Neuronal stem cell (in vitro differentiated cells): ENCODE results near the gene DNAJB1.

Experiments
- DNase-seq: peaks from one replicate; pipeline ENCODE4 v3.0.0-alpha.2; 2013; ENCODE audit warnings: low spot score
- H2AFZ ChIP-seq: one replicate; pipeline ENCODE4 v1.6.1; 2013; ENCODE audit warnings: mild to moderate bottlenecking, low read length, inconsistent platforms
- H2AK5ac ChIP-seq: 2 replicates; pipeline ENCODE4 v1.6.1; 2013; ENCODE audit warnings: low read depth, mild to moderate bottlenecking, inconsistent platforms, low read length, moderate library complexity, mixed read lengths
- H2BK120ac ChIP-seq: 2 replicates; pipeline ENCODE4 v1.6.1; 2013; ENCODE audit warnings: low read depth, mild to moderate bottlenecking, inconsistent platforms, low read length, moderate library complexity, mixed read lengths
- H2BK12ac ChIP-seq: one replicate; pipeline ENCODE4 v1.6.1; 2013; ENCODE audit warnings: low read length, inconsistent platforms
- H2BK15ac ChIP-seq: 2 replicates; pipeline ENCODE4 v1.6.1; 2013; ENCODE audit warnings: mild to moderate bottlenecking, low read length, inconsistent platforms, mixed read lengths
- H2BK5ac ChIP-seq: one replicate; pipeline ENCODE4 v1.6.1; 2013; ENCODE audit warnings: inconsistent platforms, mild to moderate bottlenecking, low read length, moderate library complexity
- H3K14ac ChIP-seq: one replicate; pipeline ENCODE4 v1.6.1; 2013; ENCODE audit warnings: low read length, inconsistent platforms
- H3K18ac ChIP-seq: 2 replicates; pipeline ENCODE4 v1.6.1; 2013; ENCODE audit warnings: low read length, inconsistent platforms
- H3K23ac ChIP-seq: 2 replicates; pipeline ENCODE4 v1.6.1; 2013; ENCODE audit warnings: low read depth, mild to moderate bottlenecking, mixed read lengths, low read length, inconsistent platforms; ENCODE audit not compliant: poor library complexity
- H3K27ac ChIP-seq: replicated peaks from 3 replicates; pipeline ENCODE4 v1.5.1; 2013; ENCODE audit warnings: low read length, inconsistent platforms
- H3K27me3 ChIP-seq, 3 experiments: 2 replicates each; pipeline ENCODE4 v1.6.1; 2013; ENCODE audit warnings: low read length in 3 of 3, mild to moderate bottlenecking in 2 of 3, inconsistent platforms in 1 of 3, low read depth in 1 of 3, mixed read lengths in 1 of 3, moderate library complexity in 1 of 3; ENCODE audit not compliant: control insufficient read depth in 3 of 3, insufficient read depth in 3 of 3
- H3K36me3 ChIP-seq, 2 donors: replicated peaks in 1 of 2; 2 replicates each; pipeline ENCODE4 v1.6.1; 2013; ENCODE audit warnings: low read length in 2 of 2; ENCODE audit not compliant: control insufficient read depth in 2 of 2, insufficient read depth in 2 of 2
- H3K4ac ChIP-seq: 2 replicates; pipeline ENCODE4 v1.6.1; 2013; ENCODE audit warnings: inconsistent platforms, mild to moderate bottlenecking, low read length, moderate library complexity
- H3K4me1 ChIP-seq, 2 donors: 1 replicate in 1 of 2; 2 replicates in 1 of 2; pipeline ENCODE4 v1.6.1; 2013; ENCODE audit warnings: low read length in 2 of 2, low read depth in 1 of 2; ENCODE audit not compliant: control insufficient read depth in 2 of 2, insufficient read depth in 1 of 2
- H3K4me2 ChIP-seq: one replicate; pipeline ENCODE4 v1.6.1; 2013; ENCODE audit warnings: mild to moderate bottlenecking, low read length, inconsistent platforms; ENCODE audit not compliant: insufficient read depth, poor library complexity, severe bottlenecking
- H3K4me3 ChIP-seq, 2 donors: 2 replicates each; pipeline ENCODE4 v1.5.1; 2013; ENCODE audit warnings: low read length in 2 of 2, mild to moderate bottlenecking in 2 of 2, inconsistent platforms in 1 of 2, moderate library complexity in 1 of 2
- H3K79me1 ChIP-seq: one replicate; pipeline ENCODE4 v1.6.1; 2013; ENCODE audit warnings: low read depth, mild to moderate bottlenecking, inconsistent platforms, low read length, moderate library complexity
- H3K9ac ChIP-seq: one replicate; pipeline ENCODE4 v1.6.1; 2013; ENCODE audit warnings: mild to moderate bottlenecking, low read depth, low read length, inconsistent platforms; ENCODE audit not compliant: poor library complexity
- H3K9me3 ChIP-seq, 2 donors: replicated peaks in 1 of 2; 2 replicates each; pipeline versions ENCODE3 to v1.6.1; 2013; ENCODE audit warnings: low read length in 2 of 2, mild to moderate bottlenecking in 2 of 2, inconsistent platforms in 1 of 2, low read depth in 1 of 2, mixed read lengths in 1 of 2, moderate library complexity in 1 of 2; ENCODE audit not compliant: control insufficient read depth in 2 of 2, insufficient read depth in 1 of 2
- H4K8ac ChIP-seq: one replicate; pipeline ENCODE4 v1.6.1; 2013; ENCODE audit warnings: low read depth, mild to moderate bottlenecking, inconsistent platforms, low read length, moderate library complexity
- H4K91ac ChIP-seq: one replicate; pipeline ENCODE4 v1.6.1; 2013; ENCODE audit warnings: low read length, low read depth, mild to moderate bottlenecking, inconsistent platforms; ENCODE audit not compliant: poor library complexity
- WGBS, 2 donors: extraction: QIAGEN DNeasy Blood & Tissue Kit; methylation state at CpG; one replicate each; pipeline ENCODE4 v1.1.7; 2013; ENCODE audit warnings: missing lambda C conversion rate in 2 of 2, mixed read lengths in 1 of 2; ENCODE audit not compliant: insufficient read length in 2 of 2, insufficient replicate concordance in 1 of 2; ENCODE audit errors: extremely low coverage in 2 of 2; 5-methylcytosine and 5-hydroxymethylcytosine counted together

Gene DNAJB1

DNA sequence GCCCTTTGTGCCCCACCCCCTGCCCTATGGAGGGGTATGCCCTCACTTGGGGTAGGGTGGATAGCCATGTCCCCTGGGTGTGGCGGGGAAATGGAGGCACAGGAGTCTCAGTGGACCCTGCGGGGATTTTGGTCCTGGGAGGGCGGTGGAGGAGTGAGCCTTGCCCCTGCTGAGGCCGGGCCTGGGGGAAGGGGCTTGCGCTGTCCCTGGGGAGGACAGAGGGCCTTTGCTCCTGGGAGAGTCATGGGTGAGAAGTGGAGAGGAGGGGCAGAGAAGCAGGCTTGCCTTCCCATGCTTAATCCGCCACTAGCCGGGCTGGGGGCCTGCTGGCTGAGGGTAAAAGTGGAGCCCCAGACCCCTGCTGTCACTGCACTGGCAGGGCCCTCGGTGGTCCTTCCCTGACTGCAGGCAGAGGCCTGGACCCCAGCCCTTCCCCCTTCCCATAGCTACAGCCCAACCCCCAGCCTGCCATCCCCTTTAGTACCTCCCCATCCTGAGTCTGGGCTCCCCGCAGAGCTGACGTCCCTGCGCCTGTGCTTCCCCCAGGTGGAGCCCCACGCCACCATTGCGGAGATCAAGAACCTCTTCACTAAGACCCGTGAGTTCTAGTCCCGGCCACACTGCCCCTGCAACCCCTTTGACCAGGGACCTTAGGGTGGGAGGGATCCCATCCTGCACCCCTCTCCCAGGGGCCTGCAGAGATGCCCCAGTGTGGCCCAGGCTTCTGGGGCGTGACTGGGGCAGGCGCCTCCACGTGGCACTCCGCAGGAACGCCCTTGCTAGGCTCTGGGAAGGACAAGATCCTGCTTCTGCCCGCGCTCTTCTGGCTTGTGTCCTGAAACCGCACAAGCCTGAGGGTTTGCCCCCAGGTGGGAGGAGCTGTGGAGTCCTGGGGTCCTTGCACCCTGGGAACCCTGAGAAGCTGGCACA, 44.7 kb upstream of the DNAJB1 start:
- H3K27me3 ChIP-seq, result no peaks in the 10 kb centered on the region
- no peak overlapping the region for H3K18ac ChIP-seq
- no peak overlapping the region for H2AFZ ChIP-seq
- no peak overlapping the region for H3K4me3 ChIP-seq
- DNase-seq, result no peak
- no peak overlapping the region for H3K4me2 ChIP-seq
- H3K9ac ChIP-seq, result no peak overlapping the region
- H4K8ac ChIP-seq, result no peak overlapping the region
- peak overlapping the region; percentile 65 for H3K23ac ChIP-seq
- peaks cover 12 to 40% of the 10 kb centered on the region in 2 donors for H3K36me3 ChIP-seq
- no peak overlapping the region for H3K4ac ChIP-seq
- H2AK5ac ChIP-seq, result no peak overlapping the region
- H2BK120ac ChIP-seq, result no peak overlapping the region
- H3K9me3 ChIP-seq, result no peaks in the 10 kb centered on the region
- H4K91ac ChIP-seq, result no peak overlapping the region
- peak overlapping the region; percentile 39 for H2BK5ac ChIP-seq
- no peak overlapping the region for H3K14ac ChIP-seq
- no CpG with 5 or more reads among the region's 23 CpGs for WGBS, 2 donors
- no peak overlapping the region for H2BK15ac ChIP-seq
- no peak overlapping the region for H3K27ac ChIP-seq
- no peak overlapping the region for H2BK12ac ChIP-seq
- peaks cover 5 to 11% of the 10 kb centered on the region in 2 donors for H3K4me1 ChIP-seq
- peaks cover 31% of the 10 kb centered on the region for H3K79me1 ChIP-seq

DNA sequence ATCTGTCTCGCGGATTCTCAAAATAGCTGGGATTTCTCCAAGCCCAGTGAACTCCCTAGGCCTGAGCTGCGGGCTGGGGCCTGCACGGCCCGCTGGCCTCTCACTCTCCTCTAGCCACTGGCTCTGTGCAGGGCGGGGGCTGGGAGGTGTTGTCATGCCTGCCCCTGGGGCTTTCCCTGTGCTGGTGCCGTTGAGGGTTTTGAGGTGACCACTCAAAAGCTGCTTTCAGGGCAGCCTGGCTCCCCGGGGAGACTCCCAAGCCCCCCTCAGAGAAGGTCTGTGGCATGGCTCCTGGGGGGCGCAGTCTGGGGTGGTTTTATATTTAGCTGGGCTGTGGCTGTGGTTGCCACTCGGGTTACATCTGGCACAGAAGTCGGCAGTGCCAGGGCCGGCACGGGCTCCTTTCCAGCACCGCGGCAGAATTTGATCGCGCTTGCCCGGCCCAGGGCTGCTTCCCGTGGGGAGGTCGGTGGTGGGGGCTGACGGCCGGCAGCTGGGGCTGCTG, 43.7 kb upstream of the DNAJB1 start:
- H3K79me1 ChIP-seq, result peaks cover 31% of the 10 kb centered on the region
- H2BK15ac ChIP-seq, result no peak overlapping the region
- H2BK5ac ChIP-seq, result peak overlapping the region; percentile 39
- no peak overlapping the region for H3K23ac ChIP-seq
- no peaks in the 10 kb centered on the region for H3K9me3 ChIP-seq
- no peak for DNase-seq
- H3K9ac ChIP-seq, result no peak overlapping the region
- H2AK5ac ChIP-seq, result no peak overlapping the region
- no peak overlapping the region for H3K27ac ChIP-seq
- peak overlapping the region; percentile 35 for H3K18ac ChIP-seq
- no peak overlapping the region for H2BK12ac ChIP-seq
- peaks cover 7 to 30% of the 10 kb centered on the region in 2 donors for H3K36me3 ChIP-seq
- H2BK120ac ChIP-seq, result no peak overlapping the region
- no peak overlapping the region for H2AFZ ChIP-seq
- no CpG with 5 or more reads among the region's 22 CpGs for WGBS, 2 donors
- peak overlapping the region; percentile 47 for H3K14ac ChIP-seq
- H3K4me1 ChIP-seq, result peaks cover 5 to 11% of the 10 kb centered on the region in 2 donors
- H3K4ac ChIP-seq, result no peak overlapping the region
- no peaks in the 10 kb centered on the region for H3K27me3 ChIP-seq
- no peak overlapping the region for H4K91ac ChIP-seq
- no peak overlapping the region for H3K4me3 ChIP-seq
- H4K8ac ChIP-seq, result no peak overlapping the region
- H3K4me2 ChIP-seq, result no peak overlapping the region

DNA sequence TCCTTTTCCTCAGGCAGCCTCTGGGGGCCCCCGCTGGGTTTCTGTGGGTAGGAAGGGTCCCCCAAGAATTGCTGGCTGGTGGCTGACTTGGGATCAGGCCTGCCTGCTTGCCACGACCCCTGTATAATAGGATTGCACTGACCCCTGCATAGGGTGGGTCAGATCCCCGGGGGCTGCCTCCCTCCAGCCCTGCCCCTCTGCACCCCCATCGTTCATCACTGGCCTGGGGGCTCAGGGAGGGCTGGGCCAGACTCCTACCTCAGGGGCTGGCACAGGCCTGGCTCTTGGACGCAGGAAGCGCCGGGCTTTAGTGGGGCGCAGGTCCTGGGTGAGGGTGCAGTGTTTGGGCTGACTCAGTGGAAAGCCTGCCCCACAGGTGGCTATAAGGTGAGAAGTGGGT, 43.1 kb upstream of the DNAJB1 start:
- no peak overlapping the region for H3K23ac ChIP-seq
- peak overlapping the region; percentile 40 for H2AK5ac ChIP-seq
- H3K4me2 ChIP-seq, result no peak overlapping the region
- no peak for DNase-seq
- no peak overlapping the region for H4K91ac ChIP-seq
- peak overlapping the region; percentile 3 for H3K9ac ChIP-seq
- H3K14ac ChIP-seq, result no peak overlapping the region
- no peak overlapping the region for H2BK120ac ChIP-seq
- H2BK15ac ChIP-seq, result no peak overlapping the region
- H3K9me3 ChIP-seq, result no peaks in the 10 kb centered on the region
- no peak overlapping the region for H2AFZ ChIP-seq
- peaks cover 32% of the 10 kb centered on the region for H3K79me1 ChIP-seq
- peak overlapping the region; percentile 31 for H3K18ac ChIP-seq
- peaks cover 7 to 27% of the 10 kb centered on the region in 2 donors for H3K36me3 ChIP-seq
- H3K4me1 ChIP-seq, result peaks cover 9 to 11% of the 10 kb centered on the region in 2 donors
- no peak overlapping the region for H2BK12ac ChIP-seq
- no CpG with 5 or more reads among the region's 8 CpGs for WGBS, 2 donors
- peak overlapping the region in 1 of 2 donors; percentile 41 for H3K4me3 ChIP-seq
- no peak overlapping the region for H3K27ac ChIP-seq
- no peaks in the 10 kb centered on the region for H3K27me3 ChIP-seq
- H3K4ac ChIP-seq, result no peak overlapping the region
- no peak overlapping the region for H2BK5ac ChIP-seq
- no peak overlapping the region for H4K8ac ChIP-seq

DNA sequence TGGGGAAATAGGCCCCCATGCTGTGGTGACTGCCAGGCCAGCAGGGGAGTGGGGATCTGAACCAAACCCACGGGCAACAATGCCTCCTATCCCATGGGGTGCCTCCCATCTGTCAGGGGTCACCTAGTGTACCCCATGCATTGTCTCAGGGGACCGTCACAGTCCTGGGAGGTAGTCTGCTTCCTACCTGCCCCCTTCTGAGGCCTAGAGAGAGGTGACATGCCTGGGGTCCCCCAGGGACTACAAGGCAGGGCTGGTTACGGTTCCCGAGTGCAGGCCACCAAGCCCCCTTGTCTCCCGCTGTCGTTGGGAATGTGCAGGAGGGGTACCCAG, 42.5 kb upstream of the DNAJB1 start:
- H3K27me3 ChIP-seq, result no peaks in the 10 kb centered on the region

More for the DNA sequence above, 42.5 kb upstream of the DNAJB1 start:
- no CpG with 5 or more reads among the region's 6 CpGs for WGBS, 2 donors
- Histone ChIP-seq H2AFZ (no peak overlapping the region), H2BK120ac (no peak overlapping the region), H3K79me1 (peaks cover 35% of the 10 kb centered on the region), H3K4ac (no peak overlapping the region), H3K27ac (no peak overlapping the region), H3K9me3 (no peaks in the 10 kb centered on the region), H2BK5ac (no peak overlapping the region), H3K4me3 (no peak overlapping the region), H3K9ac (peak overlapping the region; percentile 79), H3K36me3 (peaks cover 7 to 22% of the 10 kb centered on the region in 2 donors), H4K8ac (no peak overlapping the region), H3K18ac (peak overlapping the region; percentile 31), H2AK5ac (peak overlapping the region; percentile 40), H3K14ac (no peak overlapping the region), H3K4me2 (no peak overlapping the region), H4K91ac (no peak overlapping the region), H2BK15ac (no peak overlapping the region), H3K23ac (no peak overlapping the region), H2BK12ac (no peak overlapping the region), H3K4me1 (peaks cover 11% of the 10 kb centered on the region in 2 donors)
- DNase-seq, result no peak
